Activated gamma-delta T cell treated with Interleukin-2 at 50 U/mL for 16 hours (primary cell): Measurements from ENCODE around the gene MEIS2.

Experiments used
- DNase-seq: peaks from one replicate; pipeline ENCODE4 v3.0.0-alpha.2; 2020

MEIS2 gene

DNA sequence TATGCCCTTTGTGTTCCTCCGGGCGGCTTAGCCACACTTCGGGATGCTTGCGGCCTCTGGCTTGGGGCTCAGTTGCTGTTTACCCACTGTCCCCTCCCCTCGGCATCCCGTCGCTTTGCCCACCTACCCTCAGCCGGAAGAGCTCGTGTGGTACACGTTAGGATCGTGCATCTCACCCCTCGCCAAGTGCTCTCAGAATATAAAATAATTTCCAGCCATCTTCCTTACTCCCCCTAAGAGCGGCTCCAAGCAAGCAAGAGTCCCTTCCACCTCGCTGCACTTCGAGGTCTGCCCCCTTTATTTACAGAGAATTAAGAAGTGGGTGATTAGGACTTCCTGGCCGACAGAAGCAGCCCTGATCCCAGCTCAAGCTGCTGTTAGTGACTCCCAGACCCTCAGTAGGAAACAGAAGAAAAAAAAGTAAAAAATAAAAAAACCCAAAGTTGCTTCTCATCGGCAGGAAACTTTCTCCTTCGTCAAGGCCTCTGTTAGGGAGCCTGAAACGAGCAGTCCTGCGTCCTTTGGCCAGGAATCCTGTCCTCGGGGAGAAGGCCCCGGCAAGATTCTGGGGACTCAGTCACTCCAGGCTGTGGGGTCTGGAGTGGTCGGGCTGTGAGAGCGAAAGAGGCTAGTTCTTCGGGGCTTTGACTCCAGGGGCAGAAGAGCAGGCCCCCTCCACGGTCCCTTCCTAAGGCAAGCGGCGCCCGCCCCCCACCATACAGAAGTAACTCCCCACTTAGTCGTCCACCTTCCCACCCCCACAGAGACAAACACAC lies 3.0 kb downstream of the MEIS2 start:
- no peak for DNase-seq

DNA sequence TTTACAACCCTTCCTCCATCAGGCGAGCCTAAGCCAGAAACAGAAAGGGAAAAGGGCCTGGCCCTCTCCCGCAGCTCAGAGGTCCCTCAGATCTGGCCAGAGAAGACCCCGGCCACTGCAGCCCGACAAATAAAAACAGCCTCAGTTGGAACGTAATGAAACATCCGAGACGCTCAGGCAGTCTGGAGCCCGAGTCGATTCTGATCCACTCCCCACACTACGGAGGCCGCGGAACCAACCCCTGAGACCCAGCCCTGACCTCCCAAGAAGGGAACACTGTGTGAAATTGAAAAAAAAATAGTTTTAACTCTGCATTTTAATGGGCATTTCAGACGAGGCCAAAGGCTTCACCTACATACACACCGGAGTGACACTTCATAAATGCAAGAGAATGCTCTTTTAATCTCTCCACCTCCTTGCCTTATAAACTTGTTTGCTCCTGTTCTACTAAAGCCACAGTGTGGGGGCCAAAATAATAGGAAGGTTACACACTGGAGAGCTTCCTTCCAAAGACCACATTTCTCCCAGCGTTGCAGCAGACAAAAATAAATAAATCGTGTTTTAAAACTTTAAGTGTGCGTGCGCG lies 3.7 kb downstream of the MEIS2 start:
- no peak for DNase-seq

DNA sequence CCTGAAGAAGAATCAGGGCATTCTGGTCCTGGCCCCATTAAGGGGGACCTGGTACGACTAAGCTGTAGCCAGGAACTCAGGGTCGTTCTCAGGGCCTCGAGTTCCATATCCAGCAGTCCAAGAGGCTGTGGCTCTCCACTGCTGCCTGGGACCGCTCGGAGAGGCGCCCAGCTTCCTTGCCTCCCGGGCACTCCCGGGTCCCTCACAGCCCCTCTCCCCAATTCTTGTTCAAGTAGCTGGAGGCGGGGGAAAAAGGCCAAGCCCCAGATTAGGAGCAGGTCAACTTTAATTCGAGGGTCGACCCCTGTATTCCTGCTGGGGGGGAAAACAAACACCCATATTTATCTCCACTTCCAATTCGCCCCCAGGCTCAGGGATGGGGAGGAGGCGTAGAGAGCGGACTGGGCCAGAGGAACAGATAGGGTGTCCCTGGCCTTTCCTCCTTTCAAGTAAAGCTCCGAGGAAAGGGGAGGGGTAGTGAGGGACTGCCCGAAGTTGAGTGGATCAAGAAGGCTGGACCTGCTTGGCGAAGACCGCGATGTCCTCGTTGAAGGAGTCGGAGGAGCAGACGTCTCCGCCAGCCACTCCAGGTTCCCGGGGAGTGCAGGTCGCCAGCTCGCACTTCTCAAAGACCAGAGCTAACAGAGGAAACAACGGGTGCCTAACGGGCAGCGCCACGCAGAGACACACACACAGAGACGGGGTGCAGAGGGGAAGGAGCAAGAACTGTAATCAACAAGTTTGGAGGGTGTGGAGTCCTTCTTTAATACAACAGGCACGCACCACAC lies 4.4 kb downstream of the MEIS2 start:
- DNase-seq, result no peak

DNA sequence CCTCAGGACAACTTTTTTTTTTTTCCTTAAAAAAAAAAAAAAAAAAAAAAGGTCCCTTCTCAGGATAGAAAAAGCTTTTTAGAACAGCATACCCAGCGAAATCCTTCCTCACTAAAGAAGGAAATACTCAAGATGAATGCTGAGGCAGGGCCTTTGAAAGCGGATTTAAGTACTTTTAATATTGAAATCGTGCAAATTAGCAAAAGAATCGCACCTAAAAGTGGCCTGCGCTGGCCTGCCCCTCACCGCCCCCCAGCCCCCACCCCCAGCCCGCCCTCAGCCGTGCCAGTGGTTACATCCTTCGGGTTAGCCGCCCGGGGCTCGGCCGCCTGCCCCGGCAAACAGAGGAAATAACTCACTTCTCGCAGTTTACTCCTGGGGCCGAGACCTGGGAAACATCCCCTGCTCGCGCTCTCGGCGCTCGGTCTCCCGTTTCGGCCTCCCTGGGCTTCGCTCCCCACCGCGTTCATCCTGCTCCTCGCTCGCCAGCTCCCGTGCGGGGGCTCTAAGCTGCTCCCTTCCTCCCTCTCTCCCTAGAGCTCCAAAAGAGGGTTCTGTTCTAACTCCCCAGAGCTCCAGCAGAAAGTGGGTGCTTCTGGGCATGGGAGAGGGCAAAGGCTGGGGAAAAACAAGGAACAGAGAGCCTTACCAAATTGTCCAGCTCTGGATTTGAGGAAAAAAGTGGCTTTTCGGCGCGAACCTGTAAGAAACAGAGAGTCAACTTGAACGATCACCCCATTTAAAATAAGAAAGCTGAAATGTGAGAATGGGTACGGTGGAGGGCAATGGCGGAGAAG lies 5.2 kb downstream of the MEIS2 start:
- no peak for DNase-seq

DNA sequence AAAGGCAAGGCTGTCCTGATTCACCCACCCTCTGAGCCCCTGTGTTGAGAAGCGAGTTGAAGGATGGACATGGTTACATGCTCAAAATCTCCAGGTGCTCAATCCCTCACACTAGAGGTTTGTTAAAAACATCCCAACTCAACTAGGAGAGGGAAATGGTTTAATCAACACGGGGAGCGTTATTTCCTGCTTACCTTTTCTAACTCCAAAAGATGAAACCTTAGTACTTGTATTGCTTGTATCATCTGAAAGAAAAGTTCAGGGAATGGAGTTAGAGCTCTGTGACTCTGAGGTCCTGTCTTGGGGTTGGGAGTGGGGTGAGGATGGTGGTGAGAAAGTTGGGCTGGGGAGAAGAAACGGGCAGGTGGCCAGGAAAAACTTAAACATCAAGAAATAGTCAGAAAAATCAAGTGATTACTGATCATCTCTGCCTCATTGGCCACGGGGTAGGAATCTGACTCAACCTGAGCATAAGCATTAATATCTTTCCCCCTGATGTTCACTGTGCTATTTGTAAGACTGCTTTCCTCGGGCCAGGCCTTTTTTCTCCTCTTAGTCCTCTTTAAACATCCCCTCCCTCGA lies 5.9 kb downstream of the MEIS2 start:
- no peak for DNase-seq

DNA sequence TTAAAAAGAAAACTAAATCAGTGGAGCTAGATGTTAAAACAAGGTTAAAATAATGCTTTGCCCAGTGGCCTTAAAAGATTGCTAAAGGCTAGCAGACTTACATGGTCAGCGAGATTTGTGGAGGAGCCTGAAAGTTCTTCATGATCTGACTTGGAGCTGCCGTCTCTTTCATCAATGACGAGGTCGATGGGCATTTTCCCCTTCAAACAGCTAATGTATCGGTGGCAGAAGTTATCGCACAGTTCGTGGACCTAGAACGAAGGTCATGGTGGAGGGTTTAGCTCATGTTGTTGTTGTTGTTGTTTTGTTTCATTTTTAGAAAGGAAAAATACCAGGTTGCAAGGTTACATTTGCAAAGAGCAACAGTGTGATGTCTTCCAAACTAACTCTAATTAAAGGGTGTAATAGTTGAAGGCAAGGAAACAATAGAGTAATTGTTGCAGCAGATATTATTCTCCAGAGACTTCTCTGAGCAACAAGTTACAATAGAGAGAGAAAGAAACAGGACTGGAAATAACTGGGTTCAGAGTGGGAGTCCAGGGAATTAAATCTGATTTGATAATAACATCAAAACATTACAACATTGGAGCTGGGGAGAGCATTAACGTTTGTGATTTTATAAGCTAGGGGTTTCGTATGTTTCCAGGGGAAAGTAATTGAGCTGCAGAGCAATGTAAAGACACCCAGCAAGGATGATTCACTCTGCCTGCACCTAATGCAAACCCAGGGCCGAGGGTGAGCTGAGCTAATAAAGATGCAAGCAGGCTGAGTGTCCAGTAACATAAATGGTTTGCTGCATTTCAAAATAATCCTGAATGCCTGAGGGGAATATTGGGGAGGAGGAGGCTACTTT lies 6.6 kb downstream of the MEIS2 start:
- DNase-seq, result no peak

DNA sequence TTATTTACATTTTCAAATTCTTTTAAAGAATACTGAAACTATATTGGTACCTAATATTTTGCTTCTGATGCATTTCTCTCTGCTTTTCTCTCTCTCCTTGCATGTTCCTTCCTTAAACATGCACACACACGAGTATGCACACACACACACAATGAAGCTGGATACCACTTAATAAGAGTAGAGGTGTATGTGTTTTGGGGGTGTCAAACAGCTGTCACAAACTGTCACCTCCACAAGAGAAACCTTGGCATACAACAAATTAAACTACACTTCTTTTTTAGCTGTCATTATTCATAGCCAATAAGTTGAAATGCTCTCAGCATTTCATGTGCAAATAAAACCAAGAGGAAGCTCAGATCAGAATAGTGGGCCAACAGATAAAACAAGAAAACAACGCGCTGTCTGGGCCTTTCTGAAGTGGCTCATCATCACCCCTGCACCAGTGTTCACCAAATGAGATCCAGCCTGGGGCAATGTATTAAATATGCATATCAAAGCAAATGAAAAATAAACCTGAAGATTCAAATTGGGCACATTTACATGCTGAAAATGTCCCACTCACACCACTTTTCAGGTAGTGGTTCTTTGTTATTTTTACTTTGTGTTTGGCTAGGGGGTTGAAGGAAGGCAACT lies 9.7 kb downstream of the MEIS2 start:
- DNase-seq, result no peak

DNA sequence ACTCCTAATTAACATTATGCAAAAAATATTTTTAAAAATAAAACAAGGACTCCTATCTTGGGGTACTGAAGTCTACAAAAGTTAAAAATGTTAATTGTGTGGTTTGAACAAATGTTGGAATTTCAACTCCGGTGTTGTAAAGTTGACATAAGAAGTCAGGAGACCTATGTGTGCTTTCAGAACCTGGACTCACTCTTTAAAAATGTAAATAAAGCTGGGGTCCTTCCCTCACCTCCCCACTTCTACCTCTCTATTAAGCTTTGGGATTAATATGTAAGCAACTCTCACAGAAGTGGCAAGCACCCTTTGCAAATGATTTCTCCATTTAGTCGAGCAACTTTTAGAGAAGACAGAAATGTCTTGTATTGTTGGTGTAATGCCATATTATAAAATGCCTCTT lies 11.9 kb downstream of the MEIS2 start:
- DNase-seq, result no peak

DNA sequence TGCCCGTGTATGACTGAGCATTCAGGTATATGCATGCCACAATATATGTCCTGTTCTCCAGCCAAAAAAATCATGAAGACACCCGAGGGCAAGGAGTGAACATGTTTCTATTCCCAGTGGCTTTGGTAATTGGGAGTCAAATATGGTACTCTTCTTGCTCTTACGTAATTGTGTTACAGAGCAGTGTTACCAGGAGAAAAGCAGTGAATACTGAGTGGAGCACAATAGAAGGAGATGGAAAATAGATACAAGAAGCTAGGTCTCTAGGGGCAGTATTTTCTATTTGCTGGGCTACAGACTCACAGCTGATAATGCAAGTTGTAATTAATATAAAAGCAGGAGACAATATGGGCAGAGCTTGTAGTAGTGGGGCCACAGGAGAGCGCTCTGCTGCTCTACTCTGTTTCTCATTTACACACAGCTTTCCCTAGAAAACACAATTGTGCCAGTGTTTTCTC lies 13.2 kb downstream of the MEIS2 start:
- no peak for DNase-seq

DNA sequence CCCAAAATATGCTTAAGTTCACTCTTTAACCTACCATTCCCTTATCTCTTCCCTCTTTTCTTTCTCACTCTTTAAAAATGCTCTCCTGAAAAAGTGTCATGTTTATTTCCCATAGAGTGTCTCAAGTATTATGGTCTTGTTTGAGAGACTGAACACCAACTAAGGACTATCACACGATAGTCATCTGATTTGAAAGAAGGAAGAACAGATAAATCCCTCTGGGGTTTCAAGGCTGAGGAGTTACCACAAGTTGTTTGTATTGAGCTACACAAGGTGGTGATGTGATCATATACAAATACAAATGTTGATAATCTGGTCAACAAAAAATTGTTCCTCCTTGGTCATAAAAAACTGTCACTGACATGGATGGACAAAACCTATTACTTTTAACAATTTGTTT lies 13.8 kb downstream of the MEIS2 start:
- DNase-seq, result no peak

DNA sequence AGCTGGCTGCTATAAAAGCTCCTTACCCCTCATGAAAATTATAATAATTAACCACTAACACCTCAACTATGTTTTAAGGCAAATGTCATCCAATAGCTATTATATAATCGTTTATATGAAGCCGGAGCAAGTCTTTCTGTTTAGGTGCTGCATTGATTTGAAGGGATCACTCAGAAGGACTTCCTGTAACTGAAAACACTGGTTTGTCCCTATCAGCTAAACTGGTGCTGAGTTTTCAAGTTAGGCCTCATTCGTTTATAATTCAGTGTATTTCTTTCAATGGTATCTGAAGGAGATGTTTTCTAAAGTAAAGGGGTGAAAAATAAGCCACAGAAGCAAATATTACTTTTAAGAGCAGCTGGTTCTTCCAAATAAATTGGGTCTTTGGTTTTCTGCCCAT lies 14.2 kb downstream of the MEIS2 start:
- no peak for DNase-seq

DNA sequence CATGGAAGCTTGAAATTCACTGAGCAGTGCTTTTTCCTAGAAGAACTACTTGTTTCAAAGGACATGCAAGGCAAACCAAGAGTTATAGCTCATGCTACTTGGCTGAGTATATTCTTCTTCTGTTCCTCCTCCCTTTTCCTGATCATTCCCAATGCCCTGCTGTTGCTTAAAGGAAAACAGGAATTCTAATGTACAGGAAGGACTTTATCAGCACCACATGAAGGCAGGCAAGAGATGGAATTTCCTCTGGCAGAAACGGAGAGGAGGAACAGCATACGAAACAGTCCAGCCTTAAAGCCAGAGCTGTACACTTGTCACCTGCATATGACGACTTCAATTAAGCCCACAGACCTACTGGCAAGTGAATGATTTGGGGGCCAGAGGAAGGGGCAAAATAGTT lies 15.7 kb downstream of the MEIS2 start:
- no peak for DNase-seq

DNA sequence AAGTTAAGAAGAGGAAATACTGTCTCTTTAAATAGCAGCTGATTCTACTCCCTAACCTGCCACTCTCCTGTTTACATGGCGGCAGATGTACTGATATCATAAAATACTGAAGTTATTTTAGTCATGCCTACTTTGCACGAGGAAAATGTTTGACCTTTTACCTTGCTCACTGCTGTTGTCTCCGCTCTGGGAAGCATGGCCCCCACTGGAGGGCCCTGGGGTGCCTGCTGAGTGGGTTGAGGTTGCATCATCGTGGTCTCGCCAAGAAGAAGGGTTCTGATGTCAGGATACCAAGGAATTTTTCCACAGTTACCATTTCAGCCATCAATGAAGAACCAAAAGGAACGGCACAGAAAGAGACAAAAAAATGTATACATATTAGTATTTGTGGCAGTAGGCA lies 16.7 kb downstream of the MEIS2 start:
- no peak for DNase-seq

DNA sequence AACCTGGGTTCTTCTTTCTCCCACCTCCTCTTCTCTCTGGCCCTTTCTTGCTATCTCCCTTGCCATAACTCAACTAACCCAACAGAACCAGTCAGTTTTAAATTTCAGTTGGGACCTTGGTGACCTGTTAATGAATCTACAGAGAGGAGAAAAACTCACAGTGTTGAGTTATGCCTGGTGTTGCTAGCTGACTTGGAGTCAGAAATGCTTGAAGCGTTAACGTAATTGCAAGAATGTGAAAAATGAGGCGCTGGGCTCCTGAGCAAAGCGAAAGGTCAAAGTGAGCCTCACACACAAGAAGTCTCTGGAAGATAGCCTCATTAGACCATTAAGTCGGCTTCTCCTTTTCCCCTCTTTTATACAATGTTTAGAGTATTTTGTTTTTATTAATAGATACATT lies 18.4 kb downstream of the MEIS2 start:
- DNase-seq, result no peak

DNA sequence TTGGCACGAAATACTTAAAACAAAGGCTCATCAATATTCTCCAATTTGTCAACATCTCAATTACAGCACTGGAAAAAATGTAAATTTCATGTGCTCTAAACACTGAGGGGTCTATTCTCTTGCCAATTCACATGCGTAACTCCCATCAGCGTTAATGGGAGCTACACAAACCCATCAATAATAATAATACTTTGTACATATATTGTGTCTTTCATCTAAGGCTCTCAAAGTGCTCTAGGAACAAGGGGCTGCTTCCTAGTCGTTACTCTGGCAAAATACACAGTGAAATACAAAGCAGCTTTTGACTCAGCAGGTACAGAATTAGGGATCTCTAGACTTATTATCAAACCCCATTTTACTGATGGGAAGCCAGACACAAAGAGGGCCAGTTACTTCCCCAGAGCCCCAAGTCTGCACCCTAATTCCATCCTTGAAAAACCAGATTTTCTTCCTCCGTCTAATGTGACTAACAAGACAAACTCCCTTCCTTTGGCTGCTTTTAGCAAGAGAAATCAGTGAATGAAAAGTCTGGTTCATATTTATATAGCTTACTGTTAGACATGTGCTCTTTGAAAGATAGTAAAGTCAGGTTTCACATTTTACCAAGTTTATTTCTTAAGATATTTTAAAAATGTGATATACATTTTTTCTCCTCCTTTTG lies 20.0 kb downstream of the MEIS2 start:
- DNase-seq, result no peak

DNA sequence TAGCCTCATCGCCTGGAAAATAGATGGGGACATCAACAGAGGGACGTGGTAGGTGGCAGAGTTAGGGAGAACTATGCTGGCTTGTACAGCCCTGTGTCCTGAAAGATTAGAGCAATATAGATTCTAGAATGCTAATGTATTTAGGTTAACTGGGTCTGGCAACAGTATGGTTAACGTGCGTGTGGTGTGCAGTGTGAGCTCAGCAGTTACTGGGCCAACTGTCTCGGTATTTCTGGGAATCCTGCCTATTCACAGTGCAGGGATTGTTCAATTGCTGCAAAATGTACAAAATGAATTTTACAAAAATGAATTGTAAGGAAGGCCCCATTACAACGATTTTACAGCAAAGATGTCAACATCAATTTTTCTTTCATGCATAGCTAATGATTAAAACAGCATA lies 20.6 kb downstream of the MEIS2 start:
- DNase-seq, result no peak

DNA sequence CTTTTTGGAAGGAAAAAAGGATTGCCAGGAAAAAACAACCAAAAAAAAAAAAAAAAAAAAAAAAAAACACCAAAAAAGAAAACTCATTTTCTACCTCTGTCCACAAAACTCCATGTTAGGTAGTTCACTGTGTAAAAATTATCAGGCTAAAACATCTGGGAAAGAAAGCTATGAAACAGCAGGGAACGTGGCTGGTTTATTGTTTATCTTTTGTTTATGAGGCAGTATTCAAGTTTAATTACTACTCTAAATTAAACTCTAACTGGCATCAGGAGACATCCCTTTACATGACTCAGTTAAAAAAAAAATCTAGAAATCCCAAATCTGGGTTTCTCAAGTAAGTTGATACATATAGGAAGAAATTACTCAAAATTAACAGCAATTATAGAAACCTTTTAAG lies 21.8 kb downstream of the MEIS2 start:
- DNase-seq, result no peak

DNA sequence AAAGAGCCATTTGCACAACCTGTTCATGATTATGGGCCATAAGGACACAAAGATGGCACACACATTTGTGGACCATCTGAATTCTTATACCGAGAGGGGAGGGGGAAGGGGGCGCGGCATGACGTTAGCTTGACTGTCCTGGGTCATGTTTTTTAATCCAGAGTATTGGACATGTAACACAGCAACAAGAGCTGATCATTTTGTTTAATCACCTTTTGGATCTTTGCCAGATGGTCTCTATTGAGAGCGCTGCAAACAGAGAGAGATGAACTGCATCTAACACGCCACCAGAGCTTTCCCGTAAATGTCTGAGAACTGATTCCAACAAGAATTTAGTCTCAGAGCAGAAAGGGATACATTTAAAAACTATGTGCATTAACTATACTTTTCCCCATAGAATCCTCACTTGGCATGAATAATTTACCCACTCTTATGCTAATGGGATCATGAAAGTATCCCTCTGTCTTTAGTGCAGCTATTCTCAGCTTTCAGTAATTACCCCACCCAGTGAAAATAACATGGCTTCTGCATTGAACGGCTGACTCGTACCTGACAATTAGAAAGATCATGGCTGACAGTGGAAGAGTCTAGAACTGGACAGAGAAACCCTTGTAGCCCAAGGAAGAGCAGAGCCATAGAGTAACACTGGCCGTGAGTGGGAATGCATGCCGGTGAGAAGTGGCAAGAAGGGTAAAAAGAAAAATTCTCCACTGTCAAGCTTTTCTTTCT lies 22.6 kb downstream of the MEIS2 start:
- no peak for DNase-seq

DNA sequence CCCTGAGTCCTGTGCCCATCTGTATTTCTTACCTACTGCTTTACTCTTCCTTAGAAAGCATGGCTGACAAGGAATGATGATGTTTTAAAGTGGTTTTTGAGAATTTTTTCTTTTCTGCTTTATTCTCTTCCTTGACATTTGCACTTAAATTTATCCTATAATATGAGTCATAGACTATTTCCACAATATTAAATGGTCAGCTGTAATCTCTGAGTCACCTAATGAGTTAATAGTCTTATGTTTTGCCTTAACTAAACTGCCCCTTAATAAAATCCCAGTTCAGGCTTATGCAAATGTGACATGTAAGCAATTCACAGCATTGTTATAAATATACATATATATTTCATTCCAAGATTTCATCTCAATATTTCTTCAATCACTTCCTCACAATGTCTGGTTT lies 23.8 kb downstream of the MEIS2 start:
- DNase-seq, result no peak

DNA sequence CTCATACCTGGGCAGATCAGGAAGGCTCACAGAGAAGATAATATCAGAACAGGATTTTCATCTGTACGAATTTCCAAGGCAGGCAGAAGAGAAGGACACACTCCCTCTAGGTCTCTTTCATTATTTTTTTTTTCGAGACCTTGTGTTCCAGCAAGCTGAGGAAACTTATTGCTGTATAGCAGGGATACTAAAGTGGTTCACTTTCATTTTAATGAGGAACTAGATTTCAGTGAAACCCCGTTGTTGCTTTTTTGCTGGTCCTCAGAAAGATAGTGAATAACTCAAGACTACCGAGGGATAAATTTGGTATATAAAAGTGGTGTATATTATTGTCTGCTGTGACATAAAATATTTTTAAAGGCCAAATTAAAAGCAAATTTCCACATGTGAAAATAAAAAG lies 24.6 kb downstream of the MEIS2 start:
- DNase-seq, result no peak
